SK-N-MC (cell line): ENCODE measurements around the gene ADAMTS13.

Experiments used
- EZH2 ChIP-seq: fragments of 200-600 bp; sonication (generic); IDR thresholded peaks from one replicate; pipeline ENCODE4 v1.6.1; 2017; ENCODE audit warnings: antibody characterized with exemption
- POLR2AphosphoS5 ChIP-seq: IDR thresholded peaks from 2 replicates; pipeline ENCODE4 v1.6.1; 2012; ENCODE audit warnings: mild to moderate bottlenecking, low read depth, low read length, borderline replicate concordance

DNA sequence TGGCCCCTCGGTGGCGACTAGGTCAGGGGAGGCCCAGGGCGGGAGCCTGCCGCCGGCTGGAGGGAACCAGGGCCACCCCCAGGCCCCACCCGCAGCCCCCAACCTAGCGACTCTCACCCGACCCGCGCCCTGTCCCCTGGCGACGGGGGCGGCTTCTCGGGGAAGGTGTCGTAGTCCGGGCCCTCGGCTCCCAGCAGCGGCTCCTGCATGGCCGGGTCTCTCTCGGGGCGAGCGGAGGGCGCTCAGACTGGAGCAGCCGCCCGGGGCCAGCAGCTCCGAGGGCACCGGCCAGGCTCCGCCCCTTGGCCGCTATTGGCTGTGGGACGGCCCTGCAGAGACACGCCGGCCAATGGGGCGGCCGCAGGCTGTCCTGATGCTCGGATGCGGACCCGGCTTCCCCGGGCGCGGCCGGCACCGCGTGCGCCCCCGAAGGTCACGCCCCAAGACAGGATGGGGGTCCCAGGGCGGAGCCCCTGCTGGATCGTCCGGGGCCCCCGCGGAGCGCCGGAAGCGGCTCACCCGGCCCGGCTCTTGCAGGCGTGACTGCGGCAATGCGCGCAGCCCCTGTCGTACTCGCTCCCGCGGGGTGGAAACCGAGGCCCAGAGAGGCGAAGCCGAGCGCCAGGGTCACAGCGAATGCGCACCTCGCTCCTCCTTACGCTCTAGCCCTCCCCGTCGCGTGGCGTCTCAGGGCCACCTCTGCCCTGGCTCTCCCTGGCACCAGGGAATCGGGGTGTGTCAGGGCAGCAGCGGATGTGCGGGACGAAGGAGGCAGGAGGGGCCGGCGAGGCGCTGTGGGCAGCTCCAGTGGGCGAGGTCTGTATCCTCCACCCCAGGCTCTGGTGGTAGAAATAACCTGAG is 56.9 kb downstream of the ADAMTS13 start, which contains the start of gene SLC2A6:
- TF ChIP-seq EZH2 (no peak), POLR2AphosphoS5 (no peak; the same call in 1 of the 2 replicates)
